SK-N-SH treated with all-trans-retinoic acid at 6 μM for 48 hours (cell line): ENCODE data around the gene SETD4.

Experiments
- ARNTL ChIP-seq: fragments of 450-650 bp; formaldehyde crosslinking; IDR thresholded peaks from 2 replicates; pipeline ENCODE4 v1.5.0; 2020; ENCODE audit warnings: low read depth, mild to moderate bottlenecking, moderate library complexity, borderline replicate concordance
- BACH2 ChIP-seq: fragments of 250-450 bp; sonication (Bioruptor Pico); IDR thresholded peaks from 2 replicates; pipeline ENCODE4 v1.9.0; 2021; ENCODE audit warnings: mild to moderate bottlenecking, borderline replicate concordance
- ESRRG ChIP-seq: fragments of 250-450 bp; sonication (Bioruptor Pico); IDR thresholded peaks from 2 replicates; pipeline ENCODE4 v1.6.1; 2021; ENCODE audit warnings: mild to moderate bottlenecking
- GLIS3 ChIP-seq: fragments of 250-450 bp; sonication (Bioruptor Pico); IDR thresholded peaks from 2 replicates; pipeline ENCODE4 v1.5.0; 2020; ENCODE audit warnings: mild to moderate bottlenecking, moderate library complexity
- ISL1 ChIP-seq: fragments of 250-450 bp; sonication (Bioruptor Pico); IDR thresholded peaks from 2 replicates; pipeline ENCODE4 v2.1.2; 2022; ENCODE audit warnings: mild to moderate bottlenecking, moderate library complexity
- OSR1 ChIP-seq: fragments of 250-450 bp; sonication (Bioruptor Pico); IDR thresholded peaks from 2 replicates; pipeline ENCODE4 v1.8.0; 2022; ENCODE audit warnings: moderate library complexity, mild to moderate bottlenecking, inconsistent platforms
- RARB ChIP-seq: fragments of 250-450 bp; sonication (Bioruptor Pico); IDR thresholded peaks from 2 replicates; pipeline ENCODE4 v1.8.0; 2021; ENCODE audit warnings: mild to moderate bottlenecking, moderate library complexity
- SNAI2 ChIP-seq: fragments of 250-450 bp; sonication (Bioruptor Pico); IDR thresholded peaks from 2 replicates; pipeline ENCODE4 v1.5.0; 2020; ENCODE audit warnings: mild to moderate bottlenecking, moderate library complexity
- ZC3H10 ChIP-seq: fragments of 250-450 bp; sonication (Bioruptor Pico); IDR thresholded peaks from 2 replicates; pipeline ENCODE4 v1.5.1; 2021; ENCODE audit warnings: mild to moderate bottlenecking, moderate library complexity
- ZFP3 ChIP-seq: fragments of 250-450 bp; sonication (Bioruptor Pico); IDR thresholded peaks from 2 replicates; pipeline ENCODE4 v1.5.0; 2020; ENCODE audit warnings: mild to moderate bottlenecking, moderate library complexity
- TF ChIP-seq, protein P1 (sequence below): fragments of 250-450 bp; sonication (Bioruptor Pico); IDR thresholded peaks from 2 replicates; pipeline ENCODE4 v1.8.0; 2020; ENCODE audit warnings: mild to moderate bottlenecking, moderate library complexity, borderline replicate concordance
- TF ChIP-seq, protein P2 (sequence below): fragments of 250-450 bp; sonication (Bioruptor Pico); IDR thresholded peaks from 2 replicates; pipeline ENCODE4 v1.5.1; 2020; ENCODE audit warnings: low read depth, mild to moderate bottlenecking, moderate library complexity

DNA sequence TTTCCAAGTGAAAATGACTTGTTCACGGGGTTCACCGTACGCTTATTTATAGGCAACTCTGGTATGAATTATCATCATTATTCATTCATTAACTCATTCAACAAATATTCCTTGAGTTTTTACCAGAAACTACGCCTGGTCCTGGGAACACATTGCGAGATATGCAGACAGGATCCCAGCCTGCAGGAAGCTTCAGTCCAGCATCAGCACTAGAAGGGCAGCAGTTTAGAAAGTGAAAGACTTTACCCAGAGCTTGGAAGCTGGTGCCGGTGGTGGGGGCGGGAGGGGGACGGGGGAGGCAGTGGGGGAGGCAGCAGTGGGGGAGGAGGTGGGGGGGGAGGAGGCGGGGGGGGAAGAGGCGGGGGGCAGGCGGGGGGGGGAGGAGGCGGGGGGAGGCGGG is 55.9 kb downstream of the SETD4 start:
- TF ChIP-seq, protein P1, sequence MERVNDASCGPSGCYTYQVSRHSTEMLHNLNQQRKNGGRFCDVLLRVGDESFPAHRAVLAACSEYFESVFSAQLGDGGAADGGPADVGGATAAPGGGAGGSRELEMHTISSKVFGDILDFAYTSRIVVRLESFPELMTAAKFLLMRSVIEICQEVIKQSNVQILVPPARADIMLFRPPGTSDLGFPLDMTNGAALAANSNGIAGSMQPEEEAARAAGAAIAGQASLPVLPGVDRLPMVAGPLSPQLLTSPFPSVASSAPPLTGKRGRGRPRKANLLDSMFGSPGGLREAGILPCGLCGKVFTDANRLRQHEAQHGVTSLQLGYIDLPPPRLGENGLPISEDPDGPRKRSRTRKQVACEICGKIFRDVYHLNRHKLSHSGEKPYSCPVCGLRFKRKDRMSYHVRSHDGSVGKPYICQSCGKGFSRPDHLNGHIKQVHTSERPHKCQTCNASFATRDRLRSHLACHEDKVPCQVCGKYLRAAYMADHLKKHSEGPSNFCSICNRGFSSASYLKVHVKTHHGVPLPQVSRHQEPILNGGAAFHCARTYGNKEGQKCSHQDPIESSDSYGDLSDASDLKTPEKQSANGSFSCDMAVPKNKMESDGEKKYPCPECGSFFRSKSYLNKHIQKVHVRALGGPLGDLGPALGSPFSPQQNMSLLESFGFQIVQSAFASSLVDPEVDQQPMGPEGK (CRISPR knock-in tag): no peak
- TF ChIP-seq, protein P2, sequence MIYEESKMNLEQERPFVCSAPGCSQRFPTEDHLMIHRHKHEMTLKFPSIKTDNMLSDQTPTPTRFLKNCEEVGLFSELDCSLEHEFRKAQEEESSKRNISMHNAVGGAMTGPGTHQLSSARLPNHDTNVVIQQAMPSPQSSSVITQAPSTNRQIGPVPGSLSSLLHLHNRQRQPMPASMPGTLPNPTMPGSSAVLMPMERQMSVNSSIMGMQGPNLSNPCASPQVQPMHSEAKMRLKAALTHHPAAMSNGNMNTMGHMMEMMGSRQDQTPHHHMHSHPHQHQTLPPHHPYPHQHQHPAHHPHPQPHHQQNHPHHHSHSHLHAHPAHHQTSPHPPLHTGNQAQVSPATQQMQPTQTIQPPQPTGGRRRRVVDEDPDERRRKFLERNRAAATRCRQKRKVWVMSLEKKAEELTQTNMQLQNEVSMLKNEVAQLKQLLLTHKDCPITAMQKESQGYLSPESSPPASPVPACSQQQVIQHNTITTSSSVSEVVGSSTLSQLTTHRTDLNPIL (CRISPR knock-in tag): no peak
- TF ChIP-seq ARNTL (CRISPR knock-in tag): no peak
- TF ChIP-seq OSR1 (CRISPR knock-in tag): no peak
- no peak for TF ChIP-seq BACH2 (CRISPR knock-in tag)
- no peak for TF ChIP-seq ZFP3 (CRISPR knock-in tag)
- no peak for TF ChIP-seq SNAI2 (CRISPR knock-in tag)
- no peak for TF ChIP-seq RARB (CRISPR knock-in tag)
- TF ChIP-seq ZC3H10 (CRISPR knock-in tag): no peak
- TF ChIP-seq ESRRG (CRISPR knock-in tag): no peak
- TF ChIP-seq ISL1 (CRISPR knock-in tag): no peak
- no peak for TF ChIP-seq GLIS3
